ENCODE measurements around the gene SLC66A2.
"Not testable (repeated sequence)": the region's sequence is repeated elsewhere in the genome, so short reads cannot be mapped to it uniquely, and the experiment has no call there.

The SLC66A2 gene

DNA sequence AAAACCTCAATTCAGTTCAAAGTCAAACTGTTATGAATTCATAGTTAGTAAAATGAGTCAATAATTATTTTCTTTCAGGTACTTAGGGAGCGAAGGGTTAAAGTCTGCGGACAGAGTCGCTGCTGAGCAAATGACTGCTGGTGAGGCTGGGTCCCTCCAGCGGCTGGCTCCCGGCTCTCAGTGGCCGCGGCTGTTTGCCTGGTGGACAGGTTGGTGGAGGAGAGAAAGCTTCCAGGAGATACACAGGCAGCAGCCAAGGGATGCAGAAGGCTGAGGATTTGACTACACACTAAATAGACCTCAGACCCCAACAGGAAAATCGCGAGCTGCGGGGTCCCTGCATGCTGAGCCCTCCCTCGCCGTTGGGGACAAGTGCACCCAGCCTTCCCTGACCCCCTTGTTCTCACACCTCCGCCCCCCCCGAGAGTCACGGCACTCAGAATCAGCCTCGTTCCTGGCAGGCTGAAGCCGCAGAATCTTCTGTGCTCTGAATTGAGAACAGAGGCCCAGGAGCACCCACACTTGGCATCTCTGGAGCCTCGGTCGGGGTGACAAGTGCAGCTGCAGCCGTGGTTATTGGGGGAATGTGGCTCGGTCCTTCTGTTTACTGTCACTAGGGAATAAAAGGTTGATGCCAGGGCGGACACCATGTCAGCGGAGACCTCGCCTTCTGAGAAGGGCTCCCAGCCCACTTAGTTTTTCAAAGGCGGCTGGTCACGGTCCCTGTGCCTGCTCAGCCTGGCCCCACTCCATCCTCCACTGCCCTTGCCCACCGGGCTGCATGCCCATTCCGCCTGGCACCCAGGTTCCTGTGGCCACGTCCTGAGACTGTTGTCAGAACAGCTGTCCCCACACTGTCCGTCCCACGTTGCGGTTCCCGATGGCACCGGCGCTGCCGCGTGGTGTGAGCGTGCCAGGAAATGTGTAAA lies 74.0 kb downstream of the SLC66A2 start:
- DNase-seq: no peak

DNA sequence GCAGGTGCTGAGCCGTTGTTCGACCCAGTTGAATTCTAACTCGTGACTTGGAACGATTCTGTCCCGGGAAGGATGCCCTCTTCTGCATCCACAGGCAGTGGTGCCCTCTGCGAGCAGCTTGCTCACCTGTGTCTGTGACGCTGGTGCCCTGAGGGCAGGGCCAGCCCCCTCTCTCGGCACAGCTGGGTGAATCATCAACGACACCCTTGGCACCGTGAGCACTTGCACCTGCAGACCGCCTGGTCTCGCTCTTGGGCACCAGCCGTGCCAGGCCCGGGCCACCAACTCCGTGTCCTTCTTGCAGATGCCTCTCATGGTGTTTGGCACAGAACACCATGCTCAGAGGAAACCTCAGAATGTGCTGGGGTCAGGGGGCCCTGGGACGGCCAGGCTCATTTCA lies 75.0 kb downstream of the SLC66A2 start:
- no peak for DNase-seq

DNA sequence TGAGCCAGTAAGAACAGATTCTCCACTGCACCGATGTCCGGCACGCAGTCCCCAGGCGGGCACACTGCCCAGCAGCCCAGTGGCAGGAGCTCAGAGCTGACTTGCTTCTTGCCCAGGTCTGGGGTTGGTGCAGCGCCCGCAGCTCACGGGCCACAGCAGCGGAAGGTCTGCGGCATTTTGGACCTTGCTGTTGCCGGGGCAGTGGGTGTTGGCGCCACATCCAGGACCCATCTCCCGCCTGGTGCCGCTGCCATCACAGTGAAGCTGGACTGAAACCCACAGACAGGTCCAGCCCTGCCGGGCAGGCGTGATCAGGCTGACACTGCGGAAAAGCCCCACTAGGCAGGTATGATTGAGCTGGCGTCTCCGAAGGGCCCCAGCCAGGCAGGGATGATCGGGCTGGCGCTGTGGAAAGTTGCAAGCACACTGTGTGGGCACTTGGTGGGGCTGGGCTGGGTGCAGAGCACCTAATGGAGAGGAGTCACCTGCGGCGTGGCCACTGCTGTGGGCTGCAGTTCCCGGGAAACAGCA lies 75.5 kb downstream of the SLC66A2 start:
- no peak for DNase-seq

DNA sequence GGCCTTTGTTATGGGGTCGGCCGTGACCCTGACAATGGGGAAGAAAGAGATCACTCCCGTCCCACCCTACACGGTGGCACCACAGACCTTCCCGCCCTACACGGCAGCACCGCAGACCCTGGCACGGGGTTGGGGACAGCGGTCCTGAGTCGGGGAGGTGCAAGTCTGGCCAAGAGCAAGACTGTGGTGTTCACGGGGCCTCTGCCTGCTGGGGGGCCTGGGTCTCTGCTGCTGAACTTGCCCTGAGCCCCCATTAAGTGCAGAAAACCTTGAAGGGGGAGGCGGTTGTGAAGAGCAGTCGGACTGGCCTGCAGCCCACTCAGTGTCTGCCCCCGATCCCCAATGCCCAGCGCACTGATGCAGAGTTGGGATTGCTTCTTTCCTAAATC lies 75.9 kb downstream of the SLC66A2 start:
- DNase-seq: no peak

DNA sequence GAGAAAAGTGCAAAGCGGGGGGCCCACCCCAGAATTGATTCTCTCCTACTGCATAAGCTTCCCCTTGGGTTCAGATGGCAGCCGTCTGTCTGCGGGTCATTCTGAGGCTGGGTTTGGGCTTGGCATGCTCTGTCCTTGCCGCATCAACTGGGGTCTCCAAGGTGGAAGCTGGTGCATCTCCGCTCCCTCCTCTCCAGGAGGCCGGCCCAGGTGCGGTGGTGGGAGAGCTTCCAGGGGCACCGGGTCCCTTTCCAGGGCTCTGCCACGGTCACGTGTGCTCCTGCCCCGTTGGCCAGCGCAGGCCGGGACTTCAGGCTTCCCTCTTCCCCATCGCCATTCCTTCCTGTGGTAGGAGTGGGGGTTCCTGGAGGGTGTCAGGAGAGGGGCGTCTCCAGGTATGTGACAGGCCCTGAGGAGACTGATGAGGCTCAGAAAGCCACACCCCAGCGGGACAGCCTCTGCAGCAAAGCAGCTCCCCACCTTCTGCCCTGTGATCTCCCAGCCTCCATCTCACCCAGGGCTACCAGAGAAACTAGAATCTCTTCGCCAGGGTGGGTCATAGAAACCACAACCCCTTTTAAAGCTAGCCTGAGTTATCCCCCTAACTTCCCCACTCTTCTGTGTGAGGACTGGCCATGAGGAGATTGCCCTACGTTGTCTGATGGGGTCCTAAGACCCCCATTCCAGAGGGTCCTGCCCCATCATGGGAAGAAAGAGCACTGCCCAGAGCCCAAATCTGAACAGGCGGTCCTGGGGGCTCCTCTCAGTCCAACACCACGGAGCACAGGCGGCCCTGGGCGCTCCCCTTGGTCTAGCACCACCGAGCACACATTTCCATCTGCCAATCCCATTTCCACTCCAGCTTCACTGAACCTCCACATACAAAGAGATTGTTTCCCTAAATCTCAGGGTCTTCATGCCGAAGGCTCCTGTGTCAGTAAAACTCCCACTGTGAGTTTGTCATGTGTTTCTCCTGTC lies 76.6 kb downstream of the SLC66A2 start:
- DNase-seq: no peak

DNA sequence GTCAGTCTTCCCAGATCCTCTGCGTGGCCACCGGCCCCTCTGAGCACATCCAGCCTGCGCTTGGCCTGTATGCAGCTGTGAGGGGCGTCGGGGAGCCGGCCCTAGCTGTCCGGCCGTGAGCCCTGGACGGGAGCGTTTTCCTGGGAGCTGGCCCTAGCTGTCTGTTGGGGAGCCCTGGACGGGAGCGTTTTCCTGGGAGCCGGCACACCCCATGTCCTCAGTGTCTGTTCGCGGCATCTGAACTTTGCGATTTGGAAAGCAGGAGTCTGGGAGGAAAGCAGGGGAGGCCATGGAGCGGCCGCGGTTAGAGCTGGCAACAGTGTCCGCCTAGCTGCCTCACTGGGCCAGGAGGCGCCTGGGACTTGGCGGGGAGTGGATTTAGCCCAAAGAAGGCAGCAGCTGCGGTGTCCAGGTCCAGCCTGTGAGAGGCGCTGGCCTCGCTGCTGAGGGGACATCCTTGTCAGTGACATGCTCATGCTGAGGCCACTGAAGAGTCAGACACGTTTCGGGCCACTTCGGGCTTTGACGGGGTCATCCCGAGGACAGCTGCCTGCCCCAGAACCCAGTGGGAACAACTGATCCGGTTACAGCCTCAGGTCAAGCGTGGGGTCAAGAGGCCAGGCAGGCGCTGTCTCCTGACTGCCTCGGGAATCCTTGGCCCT lies 77.9 kb downstream of the SLC66A2 start:
- DNase-seq: no peak

DNA sequence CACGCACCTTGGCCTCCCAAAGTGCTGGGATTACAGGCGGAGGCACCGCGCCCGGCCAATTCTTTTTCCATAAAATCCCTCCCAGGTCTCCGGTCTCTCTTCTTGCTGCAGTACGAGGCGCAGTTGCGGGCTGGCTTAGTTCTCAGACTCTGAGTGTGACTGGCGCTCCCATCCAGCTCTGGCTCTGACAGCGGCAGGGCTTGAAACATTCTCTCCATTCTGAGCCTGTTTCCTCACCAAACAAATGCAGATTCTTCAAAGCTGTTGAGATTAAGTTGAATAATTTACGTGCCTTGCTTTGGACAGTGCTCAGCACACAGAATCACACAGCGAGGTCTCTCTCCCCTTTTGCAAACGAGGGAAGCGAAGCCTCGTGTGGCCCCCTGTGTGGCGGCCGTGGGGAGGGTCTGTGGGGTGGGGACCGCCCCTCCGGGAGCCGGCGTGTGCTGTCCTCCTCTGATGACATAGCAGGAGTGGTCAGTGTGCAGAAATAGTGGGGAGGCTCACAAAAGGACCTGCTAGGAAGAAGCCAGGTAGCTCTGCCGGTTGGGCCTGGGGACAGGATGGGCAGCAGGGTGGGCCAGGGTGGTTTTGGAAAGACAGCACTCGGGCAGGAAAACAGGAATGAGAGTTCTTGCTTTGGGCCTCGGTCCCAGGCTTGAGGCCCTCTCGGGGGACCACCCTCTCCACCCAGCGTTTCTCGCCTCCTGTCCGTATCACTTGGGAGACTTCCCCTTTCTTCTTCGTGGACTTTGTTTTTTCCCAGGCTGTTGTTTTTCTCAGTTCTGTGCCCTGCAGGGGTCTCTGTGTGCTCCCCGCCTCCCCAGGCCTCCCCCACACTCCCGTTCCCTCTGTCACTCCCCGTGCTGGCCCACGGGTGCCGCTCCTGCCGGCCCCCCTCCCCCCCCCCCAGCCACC lies 78.7 kb downstream of the SLC66A2 start:
- no peak for DNase-seq

DNA sequence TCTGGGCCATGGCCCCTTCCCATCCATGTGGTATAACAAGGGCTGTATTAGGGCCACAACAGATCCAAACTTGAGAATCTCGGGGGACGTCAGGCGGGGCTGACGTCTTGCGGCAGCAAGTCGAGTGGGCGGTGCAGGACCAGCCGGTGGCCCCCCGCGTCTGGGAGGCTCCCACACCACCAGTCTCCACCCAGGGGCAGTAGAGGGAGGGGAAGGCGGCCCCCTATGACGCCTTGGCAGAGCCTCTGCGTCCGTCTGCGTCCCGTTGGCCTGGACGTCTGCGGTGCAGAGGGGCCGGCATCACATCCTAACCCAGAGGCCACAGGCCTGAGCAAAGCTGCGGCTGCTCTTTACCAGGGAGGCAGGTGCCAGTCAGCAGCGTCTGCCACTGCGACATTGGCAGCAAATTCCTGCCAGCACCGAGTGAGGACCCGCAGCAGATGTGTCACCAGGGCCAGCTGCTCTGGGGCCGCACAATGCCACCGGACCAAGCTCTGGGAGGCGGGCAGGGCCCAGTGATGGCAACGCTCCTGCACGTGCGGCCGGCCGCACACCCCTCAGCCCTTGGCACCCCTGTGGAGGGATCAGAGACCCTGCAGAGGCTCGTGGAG lies 79.9 kb downstream of the SLC66A2 start:
- no peak for DNase-seq

DNA sequence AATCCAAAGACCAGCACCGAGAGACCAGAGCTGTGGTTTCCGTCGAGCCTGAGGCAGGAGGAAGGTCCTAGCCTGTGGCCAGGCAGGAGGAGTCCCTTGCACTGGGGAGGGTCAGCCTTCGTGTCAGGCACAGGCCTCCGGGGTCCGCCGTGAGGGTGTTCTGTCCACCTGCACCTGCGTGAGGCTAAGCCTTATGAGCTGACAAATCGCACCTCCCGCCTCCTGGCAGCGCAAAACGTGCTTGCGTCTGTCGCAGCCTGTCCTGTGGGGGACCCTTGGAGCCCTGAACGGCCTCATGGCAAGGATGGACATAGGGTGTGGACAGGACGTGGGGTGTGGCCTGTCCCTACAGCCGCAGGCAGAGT lies 80.4 kb downstream of the SLC66A2 start:
- no peak for DNase-seq

DNA sequence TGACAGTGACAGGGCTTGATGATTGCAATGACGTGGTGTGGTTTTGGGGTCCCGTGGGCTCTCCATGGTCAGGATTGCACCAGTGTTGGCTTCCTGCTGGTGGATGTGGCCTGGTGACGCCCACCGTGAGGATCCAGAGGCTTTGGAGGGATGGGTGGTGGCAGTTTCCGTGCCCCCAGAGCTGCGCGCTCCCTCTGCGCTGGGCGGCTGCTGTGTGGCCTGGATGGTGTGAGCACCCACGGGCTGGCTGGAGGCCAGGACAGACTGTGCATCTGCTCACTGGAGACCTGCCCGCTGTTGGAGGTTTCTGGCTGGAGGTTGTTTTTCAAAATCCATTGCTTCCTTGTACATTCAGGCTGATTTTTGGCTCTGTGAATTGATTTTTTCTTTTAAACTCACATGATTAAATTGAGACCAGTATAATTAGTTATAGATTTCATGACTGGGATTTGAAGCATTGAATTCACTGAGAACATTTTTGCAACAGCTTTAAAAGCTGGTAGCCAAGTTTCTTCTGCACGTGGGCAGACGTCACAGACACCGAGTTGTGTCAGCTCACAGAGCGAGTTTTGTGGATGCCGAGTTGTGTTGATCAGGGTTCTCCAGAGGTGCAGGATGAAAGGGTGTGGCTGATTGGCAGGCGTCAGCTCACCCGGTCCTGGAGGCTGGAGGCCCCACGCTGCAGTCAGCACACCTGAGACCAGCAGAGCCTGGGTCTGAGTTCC lies 81.0 kb downstream of the SLC66A2 start:
- DNase-seq: no peak

DNA sequence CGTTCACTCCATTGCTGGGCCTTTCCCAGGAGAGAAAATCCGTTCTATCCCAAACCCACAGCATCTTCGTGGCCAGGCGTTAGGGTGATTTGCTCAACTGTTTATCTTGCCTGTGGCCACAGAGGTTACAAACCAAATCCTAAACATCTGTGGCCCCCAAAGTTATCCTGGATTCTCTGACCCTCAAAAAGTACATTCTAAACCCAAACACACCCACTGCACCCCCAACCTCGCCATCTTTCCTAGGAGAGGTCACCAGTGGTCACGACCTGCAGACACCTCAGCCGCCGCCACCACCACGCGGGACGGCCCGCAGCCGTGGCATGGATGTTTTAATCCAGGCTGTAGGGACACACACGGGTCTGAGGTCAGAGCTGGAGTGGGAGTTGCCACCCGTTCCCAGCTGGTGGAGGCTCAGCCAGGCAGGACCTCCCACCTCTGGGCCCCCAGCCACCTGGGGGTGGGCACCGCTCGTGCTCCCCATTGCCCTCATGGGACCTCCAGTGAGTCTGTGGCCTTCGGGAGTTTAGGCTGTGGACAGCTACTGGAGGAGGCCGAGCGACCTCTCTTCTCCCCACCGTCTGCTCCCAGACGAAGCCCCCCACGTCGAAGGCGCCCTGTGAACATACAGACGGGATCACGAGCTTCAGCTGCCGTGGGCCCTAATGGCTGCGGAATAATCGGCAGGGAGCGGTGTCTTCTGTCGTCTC lies 81.7 kb downstream of the SLC66A2 start:
- DNase-seq: no peak

DNA sequence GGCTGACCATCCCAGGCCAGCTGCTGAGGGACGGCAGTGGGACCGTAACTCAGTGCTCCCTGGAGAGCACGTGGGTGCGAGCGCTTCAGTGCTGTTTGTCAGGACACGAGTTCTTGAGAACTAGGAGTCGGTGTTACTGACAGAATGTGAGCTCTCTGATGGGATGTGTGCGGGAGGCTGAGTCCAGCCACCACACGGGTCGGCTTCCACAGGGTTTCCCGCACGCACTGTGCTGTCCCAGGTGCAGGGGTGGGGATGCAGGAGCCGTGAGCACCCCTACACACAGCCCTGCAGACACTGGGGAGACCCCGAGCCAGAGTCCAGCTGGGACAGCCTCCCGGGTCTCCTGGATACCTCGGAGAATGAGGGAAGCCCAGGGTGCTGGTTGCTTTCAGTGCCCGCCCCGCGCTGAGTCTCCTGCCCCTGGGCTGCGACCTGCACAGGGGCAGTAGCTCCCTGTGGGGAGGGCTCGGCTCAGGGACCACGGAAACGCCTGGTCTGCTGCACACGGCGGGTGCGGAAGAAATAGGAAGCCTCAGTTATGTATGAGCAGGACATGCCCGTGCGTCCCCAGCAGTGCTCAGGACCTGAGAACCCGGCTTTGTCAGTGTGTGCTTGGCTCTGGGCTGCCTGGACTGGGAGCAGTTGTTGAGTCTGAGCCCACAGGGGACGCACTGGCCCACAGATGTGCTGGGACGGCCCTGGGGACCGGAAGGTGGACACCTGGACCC lies 82.5 kb downstream of the SLC66A2 start:
- DNase-seq: no peak

DNA sequence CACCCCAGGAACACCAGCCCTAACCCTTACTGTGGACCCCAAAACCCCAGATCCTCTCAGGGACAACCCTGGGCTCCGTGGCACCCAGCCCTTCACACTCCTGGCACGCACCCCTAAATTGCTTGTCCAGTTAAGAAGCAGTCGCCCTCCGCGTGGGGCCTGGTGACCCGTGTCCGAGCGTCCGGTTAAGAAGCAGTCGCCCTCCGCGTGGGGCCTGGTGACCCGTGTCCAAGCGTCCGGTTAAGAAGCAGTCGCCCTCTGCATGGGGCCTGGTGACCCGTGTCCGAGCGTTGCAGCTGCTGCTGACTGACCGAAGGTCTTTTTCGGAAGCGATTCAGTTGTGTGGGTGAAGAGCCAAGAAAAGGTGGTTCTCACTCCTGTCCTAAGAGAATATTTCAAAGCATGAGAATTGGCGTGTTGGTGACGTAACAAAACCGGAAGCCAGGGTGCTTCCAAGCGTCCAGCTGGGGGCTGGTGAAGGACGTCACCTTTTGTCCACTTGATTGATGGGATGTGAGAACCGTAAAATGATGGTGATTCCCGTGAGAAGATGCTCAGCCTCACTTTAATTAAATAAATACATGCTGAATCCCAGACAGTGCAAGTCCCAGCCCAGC lies 83.2 kb downstream of the SLC66A2 start:
- DNase-seq: no peak

DNA sequence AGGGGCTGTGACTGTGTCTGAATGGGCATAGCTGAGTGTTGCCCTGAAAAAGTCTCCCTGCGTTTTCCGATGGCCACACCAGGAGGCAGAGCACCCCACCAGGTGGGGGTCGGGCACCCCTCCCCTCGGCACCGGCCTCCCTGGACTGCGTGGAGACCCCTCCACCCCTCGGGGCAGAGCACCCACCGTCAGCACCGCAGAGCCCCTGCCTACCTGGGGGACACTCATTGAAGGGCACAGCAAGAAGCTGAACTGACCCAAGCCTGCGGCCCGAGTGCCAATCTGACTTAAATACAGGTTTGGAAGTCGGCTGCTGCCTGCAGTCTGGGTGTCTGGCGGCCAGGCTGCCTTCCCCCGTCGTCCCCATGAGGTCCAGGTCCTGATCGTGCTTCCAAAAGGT lies 83.8 kb downstream of the SLC66A2 start:
- DNase-seq: no peak

DNA sequence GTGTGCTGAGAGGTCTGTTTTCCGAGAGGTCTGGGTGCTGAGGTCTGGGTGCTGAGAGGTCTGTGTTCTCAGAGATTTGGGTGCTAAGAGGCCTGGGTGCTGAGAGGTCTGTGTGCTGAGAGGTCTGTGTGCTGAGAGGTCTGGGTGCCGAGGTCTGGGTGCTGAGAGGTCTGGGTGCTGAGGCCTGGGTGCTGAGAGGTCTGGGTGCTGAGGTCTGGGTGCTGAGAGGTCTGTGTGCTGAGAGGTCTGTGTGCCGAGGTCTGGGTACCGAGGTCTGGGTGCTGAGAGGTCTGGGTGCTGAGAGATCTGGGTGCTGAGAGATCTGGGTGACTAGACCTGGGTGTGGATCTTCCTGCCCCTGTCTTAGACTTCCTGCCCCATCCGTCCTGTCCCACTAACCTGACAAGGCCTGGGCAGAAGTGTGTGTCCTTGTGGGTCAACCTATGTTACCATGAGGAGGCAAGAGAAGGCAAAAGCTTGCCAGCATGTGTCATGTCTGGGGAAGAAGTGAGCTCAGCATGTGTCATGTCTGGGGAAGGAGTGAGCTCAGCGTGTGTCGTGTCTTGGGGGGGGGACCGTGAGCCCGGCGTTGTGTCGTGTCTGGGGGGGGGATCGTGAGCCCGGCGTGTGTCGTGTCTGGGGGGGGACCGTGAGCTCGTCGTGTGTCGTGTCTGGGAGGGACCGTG lies 84.4 kb downstream of the SLC66A2 start:
- no peak for DNase-seq

DNA sequence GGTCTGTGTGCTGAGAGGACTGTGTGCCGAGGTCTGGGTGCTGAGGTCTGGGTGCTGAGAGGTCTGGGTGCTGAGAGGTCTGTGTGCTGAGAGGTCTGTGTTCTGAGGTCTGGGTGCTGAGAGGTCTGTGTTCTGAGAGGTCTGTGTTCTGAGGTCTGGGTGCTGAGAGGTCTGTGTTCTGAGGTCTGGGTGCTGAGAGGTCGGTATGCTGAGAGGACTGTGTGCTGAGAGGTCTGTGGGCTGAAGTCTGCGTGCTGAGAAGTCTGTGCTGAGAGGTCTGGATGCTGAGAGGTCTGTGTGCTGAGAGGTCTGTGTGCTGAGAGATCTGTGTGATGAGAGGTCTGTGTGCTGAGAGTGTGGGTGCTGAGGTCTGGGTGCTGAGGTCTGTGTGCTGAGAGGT lies 85.5 kb downstream of the SLC66A2 start:
- DNase-seq: not testable (repeated sequence)

DNA sequence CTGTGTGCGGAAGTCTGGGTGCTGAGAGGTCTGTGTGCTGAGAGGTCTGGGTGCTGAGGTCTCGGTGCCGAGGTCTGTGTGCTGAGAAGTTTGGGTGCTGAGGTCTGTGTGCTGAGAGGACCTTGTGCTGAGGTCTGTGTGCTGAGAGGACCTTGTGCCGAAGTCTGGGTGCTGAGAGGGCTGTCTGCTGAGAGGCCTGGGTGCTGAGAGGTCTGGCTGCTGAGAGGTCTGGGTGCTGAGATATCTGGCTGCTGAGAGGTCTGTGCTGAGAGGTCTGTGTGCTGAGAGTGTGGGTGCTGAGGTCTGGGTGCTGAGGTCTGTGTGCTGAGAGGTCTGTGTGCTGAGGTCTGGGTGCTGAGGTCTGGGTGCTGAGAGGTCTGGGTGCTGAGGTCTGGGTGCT lies 86.5 kb downstream of the SLC66A2 start:
- DNase-seq: not testable (repeated sequence)

All from KG1 (cell line).